HepG2 (cell line): Measurements from ENCODE around the gene ARPC1A. TPM values are rescaled to one million over a fixed set of nuclear protein-coding genes. Genes with fewer than 3 reads are reported as not detected.
A peak's percentile ranks its signal among the peaks of the same experiment; 100 is the strongest.

Experiments used
- BHLHE40 ChIP-seq: IDR thresholded peaks from 2 replicates; pipeline ENCODE4 v1.6.1; 2011; ENCODE audit warnings: low read length, improper control_type of control experiment
- KAT7 ChIP-seq: IDR thresholded peaks from 2 replicates; pipeline ENCODE4 v1.6.1; 2018; ENCODE audit warnings: borderline replicate concordance, missing compliant biosample characterization
- PHF21A ChIP-seq: sonication (generic); formaldehyde crosslinking; IDR thresholded peaks from 2 replicates; pipeline ENCODE4 v1.5.0; 2020; ENCODE audit warnings: mild to moderate bottlenecking, missing genetic modification reagents
- PHF5A ChIP-seq: IDR thresholded peaks from one replicate; pipeline ENCODE4 v1.6.1; 2018; ENCODE audit warnings: low read depth, missing genetic modification reagents; ENCODE audit not compliant: unreplicated experiment
- SRF ChIP-seq: IDR thresholded peaks from 2 replicates; pipeline ENCODE4 v1.6.1; 2011; ENCODE audit warnings: mild to moderate bottlenecking, low read depth, low read length, moderate library complexity
- TEAD3 ChIP-seq: optimal IDR thresholded peaks from 2 replicates; pipeline ENCODE3; 2016; ENCODE audit warnings: borderline replicate concordance
- ZBTB8A ChIP-seq: sonication (generic); formaldehyde crosslinking; IDR thresholded peaks from 2 replicates; pipeline ENCODE4 v1.4.0; 2020; ENCODE audit warnings: mild to moderate bottlenecking, low read depth, missing genetic modification reagents, borderline replicate concordance
- ZFX ChIP-seq: sonication (generic); formaldehyde crosslinking; IDR thresholded peaks from 2 replicates; pipeline ENCODE4 v1.4.0; 2020; ENCODE audit warnings: mild to moderate bottlenecking, low read depth, missing genetic modification reagents, moderate library complexity
- ZNF350 ChIP-seq: sonication (generic); formaldehyde crosslinking; IDR thresholded peaks from 2 replicates; pipeline ENCODE4 v1.4.0; 2020; ENCODE audit warnings: mild to moderate bottlenecking, low read depth, missing genetic modification reagents, borderline replicate concordance
- ZNF543 ChIP-seq: sonication (generic); formaldehyde crosslinking; IDR thresholded peaks from 2 replicates; pipeline ENCODE4 v1.4.0; 2020; ENCODE audit warnings: mild to moderate bottlenecking, missing genetic modification reagents
- ZNF790 ChIP-seq: sonication (generic); formaldehyde crosslinking; IDR thresholded peaks from 2 replicates; pipeline ENCODE4 v1.8.0; 2022; ENCODE audit warnings: missing genetic modification reagents, mild to moderate bottlenecking, borderline replicate concordance
- ZZZ3 ChIP-seq: sonication (generic); formaldehyde crosslinking; IDR thresholded peaks from 2 replicates; pipeline ENCODE4 v1.4.0; 2020; ENCODE audit warnings: missing genetic modification reagents, mild to moderate bottlenecking, borderline replicate concordance
- polyA plus RNA-seq, 8 experiments: library from polyadenylated mRNA; depleted of rRNA in 3 of 8; stranded (reverse) in 7 of 8; unstranded in 1 of 8; fragments of >200 nt; fragmentation: Illumina TruSeq in 4 of 8; extraction: Trizol in 4 of 8; gene quantifications; 2 replicates each; pipeline versions ENCODE4 v1.2.1 to v1.2.3, GENCODE V29; 2011 to 2016; ENCODE audit warnings: low read depth in 4 of 8, missing spikeins in 1 of 8, mixed read lengths in 1 of 8; ENCODE audit not compliant: insufficient read depth in 1 of 8
- total RNA-seq, 5 experiments: library from RNA; depleted of rRNA; stranded (reverse); fragments of >200 nt; fragmentation: Illumina TruSeq; extraction: Trizol; gene quantifications; 2 replicates each; pipeline ENCODE4 v1.2.3, GENCODE V29; 2016; ENCODE audit warnings: low read depth in 1 of 5
- TF ChIP-seq, protein P1 (sequence below): IDR thresholded peaks from 2 replicates; pipeline ENCODE4 v1.6.1; 2016; ENCODE audit warnings: missing biosample characterization, missing genetic modification reagents, low read depth
- TF ChIP-seq, protein P2 (sequence below): sonication (generic); formaldehyde crosslinking; conservative IDR thresholded peaks from 2 replicates; pipeline ENCODE4 v1.4.0; 2020; ENCODE audit warnings: missing genetic modification reagents
- TF ChIP-seq, protein P3 (sequence below): IDR thresholded peaks from 2 replicates; pipeline ENCODE4 v1.6.1; 2016; ENCODE audit warnings: low read depth
- TF ChIP-seq, protein P4 (sequence below): sonication (generic); formaldehyde crosslinking; IDR thresholded peaks from 2 replicates; pipeline ENCODE4 v1.5.1; 2020; ENCODE audit warnings: mild to moderate bottlenecking, missing genetic modification reagents, moderate library complexity
- TF ChIP-seq, protein P5 (sequence below): sonication (generic); formaldehyde crosslinking; conservative IDR thresholded peaks from 2 replicates; pipeline ENCODE4 v1.4.0; 2020; ENCODE audit warnings: mild to moderate bottlenecking, missing genetic modification reagents, moderate library complexity

Gene ARPC1A
- total and polyA plus RNA-seq, 2 of the 13 experiments (the other 11 are each of a cell fraction or from before 2014, with no cell fraction given) = 44.3 to 88.5 TPM

DNA sequence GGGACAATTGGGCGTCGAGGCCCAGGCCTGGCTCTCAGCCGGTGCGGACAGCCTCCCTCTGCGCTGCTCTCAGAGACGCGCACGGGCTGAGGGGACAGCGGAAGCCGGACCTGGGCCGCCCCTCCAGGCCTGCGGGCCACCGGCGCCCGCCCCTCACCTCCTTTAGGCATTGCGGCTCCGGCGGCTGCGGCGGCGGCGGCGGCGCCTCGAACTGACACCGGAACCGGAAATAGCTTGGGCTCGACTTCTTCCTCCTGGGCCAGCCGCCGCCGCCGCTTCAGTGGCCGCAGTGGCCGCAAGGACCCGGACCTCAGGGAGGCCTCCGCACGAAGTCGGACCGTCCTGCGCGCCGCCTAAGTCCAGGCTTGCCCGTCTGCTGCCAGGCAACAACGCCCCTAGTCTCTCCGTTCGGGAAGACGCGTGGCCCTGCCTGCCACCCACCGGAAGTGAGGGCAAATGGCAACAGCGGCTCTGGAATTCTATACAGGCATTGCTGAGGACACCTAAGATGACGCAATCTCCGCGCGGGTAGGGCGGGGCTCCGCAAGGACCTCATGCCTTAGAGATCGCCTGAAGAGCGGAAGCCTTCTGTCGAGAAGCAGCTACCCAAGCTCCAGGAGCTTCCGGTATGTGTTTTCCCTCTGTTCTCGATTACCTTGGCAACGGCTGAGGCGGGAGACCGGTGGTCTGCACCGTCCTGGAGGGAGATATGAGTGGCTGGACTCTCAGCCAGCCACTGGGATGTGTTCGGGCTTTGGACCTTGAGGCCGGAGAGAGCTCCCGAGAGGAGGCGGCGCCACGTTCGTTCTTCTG, 82.9 kb downstream of the ARPC1A start, which contains the start of the genes BUD31 and PDAP1 (continued):
- TF ChIP-seq, protein P1, sequence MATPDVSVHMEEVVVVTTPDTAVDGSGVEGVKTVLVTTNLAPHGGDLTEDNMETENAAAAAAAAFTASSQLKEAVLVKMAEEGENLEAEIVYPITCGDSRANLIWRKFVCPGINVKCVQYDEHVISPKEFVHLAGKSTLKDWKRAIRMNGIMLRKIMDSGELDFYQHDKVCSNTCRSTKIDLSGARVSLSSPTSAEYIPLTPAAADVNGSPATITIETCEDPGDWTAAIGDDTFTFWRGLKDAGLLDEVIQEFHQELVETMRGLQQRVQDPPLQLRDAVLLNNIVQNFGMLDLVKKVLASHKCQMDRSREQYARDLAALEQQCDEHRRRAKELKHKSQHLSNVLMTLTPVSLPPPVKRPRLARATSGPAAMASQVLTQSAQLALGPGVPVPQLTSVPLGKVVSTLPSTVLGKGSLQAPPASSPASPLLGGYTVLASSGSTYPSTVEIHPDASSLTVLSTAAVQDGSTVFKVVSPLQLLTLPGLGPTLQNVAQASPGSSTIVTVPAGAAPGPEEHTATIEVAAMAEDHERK (CRISPR knock-in tag) = 0 out of 2 replicates have a peak, but pooled peaks have one; percentile 12
- peak; percentile 33; the same call in 1 of the 2 replicates for TF ChIP-seq KAT7 (CRISPR knock-in tag)
- peak; percentile 64; the same call in 1 of the 2 replicates for TF ChIP-seq ZNF790
- TF ChIP-seq SRF = no peak
- TF ChIP-seq BHLHE40 = no peak
- 0 out of 2 replicates have a peak, but pooled peaks have one; percentile 8 for TF ChIP-seq ZZZ3
- TF ChIP-seq, protein P2, sequence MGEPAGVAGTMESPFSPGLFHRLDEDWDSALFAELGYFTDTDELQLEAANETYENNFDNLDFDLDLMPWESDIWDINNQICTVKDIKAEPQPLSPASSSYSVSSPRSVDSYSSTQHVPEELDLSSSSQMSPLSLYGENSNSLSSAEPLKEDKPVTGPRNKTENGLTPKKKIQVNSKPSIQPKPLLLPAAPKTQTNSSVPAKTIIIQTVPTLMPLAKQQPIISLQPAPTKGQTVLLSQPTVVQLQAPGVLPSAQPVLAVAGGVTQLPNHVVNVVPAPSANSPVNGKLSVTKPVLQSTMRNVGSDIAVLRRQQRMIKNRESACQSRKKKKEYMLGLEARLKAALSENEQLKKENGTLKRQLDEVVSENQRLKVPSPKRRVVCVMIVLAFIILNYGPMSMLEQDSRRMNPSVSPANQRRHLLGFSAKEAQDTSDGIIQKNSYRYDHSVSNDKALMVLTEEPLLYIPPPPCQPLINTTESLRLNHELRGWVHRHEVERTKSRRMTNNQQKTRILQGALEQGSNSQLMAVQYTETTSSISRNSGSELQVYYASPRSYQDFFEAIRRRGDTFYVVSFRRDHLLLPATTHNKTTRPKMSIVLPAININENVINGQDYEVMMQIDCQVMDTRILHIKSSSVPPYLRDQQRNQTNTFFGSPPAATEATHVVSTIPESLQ (CRISPR knock-in tag) = 0 out of 2 replicates have a peak, but pooled peaks have one; percentile 60
- TF ChIP-seq, protein P3, sequence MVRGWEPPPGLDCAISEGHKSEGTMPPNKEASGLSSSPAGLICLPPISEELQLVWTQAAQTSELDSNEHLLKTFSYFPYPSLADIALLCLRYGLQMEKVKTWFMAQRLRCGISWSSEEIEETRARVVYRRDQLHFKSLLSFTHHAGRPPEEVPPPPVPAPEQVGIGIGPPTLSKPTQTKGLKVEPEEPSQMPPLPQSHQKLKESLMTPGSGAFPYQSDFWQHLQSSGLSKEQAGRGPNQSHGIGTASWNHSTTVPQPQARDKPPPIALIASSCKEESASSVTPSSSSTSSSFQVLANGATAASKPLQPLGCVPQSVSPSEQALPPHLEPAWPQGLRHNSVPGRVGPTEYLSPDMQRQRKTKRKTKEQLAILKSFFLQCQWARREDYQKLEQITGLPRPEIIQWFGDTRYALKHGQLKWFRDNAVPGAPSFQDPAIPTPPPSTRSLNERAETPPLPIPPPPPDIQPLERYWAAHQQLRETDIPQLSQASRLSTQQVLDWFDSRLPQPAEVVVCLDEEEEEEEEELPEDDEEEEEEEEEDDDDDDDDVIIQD = 0 out of 2 replicates have a peak, but pooled peaks have one; percentile 31
- TF ChIP-seq TEAD3 (CRISPR knock-in tag) = peak; percentile 88
- peak; percentile 68; the same call in 1 of the 2 replicates for TF ChIP-seq ZNF543
- TF ChIP-seq ZBTB8A (CRISPR knock-in tag) = no peak
- peak; percentile 98 for TF ChIP-seq ZNF350 (CRISPR knock-in tag)
- peak; percentile 68; the same call in 1 of the 2 replicates for TF ChIP-seq PHF21A (CRISPR knock-in tag)
- TF ChIP-seq, protein P4, sequence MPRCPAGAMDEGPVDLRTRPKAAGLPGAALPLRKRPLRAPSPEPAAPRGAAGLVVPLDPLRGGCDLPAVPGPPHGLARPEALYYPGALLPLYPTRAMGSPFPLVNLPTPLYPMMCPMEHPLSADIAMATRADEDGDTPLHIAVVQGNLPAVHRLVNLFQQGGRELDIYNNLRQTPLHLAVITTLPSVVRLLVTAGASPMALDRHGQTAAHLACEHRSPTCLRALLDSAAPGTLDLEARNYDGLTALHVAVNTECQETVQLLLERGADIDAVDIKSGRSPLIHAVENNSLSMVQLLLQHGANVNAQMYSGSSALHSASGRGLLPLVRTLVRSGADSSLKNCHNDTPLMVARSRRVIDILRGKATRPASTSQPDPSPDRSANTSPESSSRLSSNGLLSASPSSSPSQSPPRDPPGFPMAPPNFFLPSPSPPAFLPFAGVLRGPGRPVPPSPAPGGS (CRISPR knock-in tag) = peak; percentile 77
- peak; percentile 85 for TF ChIP-seq ZFX (CRISPR knock-in tag)
- TF ChIP-seq PHF5A (CRISPR knock-in tag) = no peak
- TF ChIP-seq, protein P5, sequence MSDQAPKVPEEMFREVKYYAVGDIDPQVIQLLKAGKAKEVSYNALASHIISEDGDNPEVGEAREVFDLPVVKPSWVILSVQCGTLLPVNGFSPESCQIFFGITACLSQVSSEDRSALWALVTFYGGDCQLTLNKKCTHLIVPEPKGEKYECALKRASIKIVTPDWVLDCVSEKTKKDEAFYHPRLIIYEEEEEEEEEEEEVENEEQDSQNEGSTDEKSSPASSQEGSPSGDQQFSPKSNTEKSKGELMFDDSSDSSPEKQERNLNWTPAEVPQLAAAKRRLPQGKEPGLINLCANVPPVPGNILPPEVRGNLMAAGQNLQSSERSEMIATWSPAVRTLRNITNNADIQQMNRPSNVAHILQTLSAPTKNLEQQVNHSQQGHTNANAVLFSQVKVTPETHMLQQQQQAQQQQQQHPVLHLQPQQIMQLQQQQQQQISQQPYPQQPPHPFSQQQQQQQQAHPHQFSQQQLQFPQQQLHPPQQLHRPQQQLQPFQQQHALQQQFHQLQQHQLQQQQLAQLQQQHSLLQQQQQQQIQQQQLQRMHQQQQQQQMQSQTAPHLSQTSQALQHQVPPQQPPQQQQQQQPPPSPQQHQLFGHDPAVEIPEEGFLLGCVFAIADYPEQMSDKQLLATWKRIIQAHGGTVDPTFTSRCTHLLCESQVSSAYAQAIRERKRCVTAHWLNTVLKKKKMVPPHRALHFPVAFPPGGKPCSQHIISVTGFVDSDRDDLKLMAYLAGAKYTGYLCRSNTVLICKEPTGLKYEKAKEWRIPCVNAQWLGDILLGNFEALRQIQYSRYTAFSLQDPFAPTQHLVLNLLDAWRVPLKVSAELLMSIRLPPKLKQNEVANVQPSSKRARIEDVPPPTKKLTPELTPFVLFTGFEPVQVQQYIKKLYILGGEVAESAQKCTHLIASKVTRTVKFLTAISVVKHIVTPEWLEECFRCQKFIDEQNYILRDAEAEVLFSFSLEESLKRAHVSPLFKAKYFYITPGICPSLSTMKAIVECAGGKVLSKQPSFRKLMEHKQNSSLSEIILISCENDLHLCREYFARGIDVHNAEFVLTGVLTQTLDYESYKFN (CRISPR knock-in tag) = peak; percentile 62
